AG09319 (cell line): ENCODE data around the gene ING1.
A peak's percentile ranks its signal among the peaks of the same experiment; 100 is the strongest.

Source experiments
- DNase-seq: peaks from one replicate; pipeline ENCODE4 v3.0.0-alpha.2; 2010; ENCODE audit warnings: low read depth; ENCODE audit errors: extremely low read depth
- CTCF ChIP-seq: IDR thresholded peaks from 2 replicates; pipeline ENCODE4 v1.5.1; 2011; ENCODE audit warnings: low read depth, mild to moderate bottlenecking, inconsistent platforms, low read length, moderate library complexity

The ING1 gene

GRCh38 chr13:110712849-110713641, 455 bp upstream of the ING1 start:
- peak; percentile 100 for DNase-seq
- no peak for TF ChIP-seq CTCF

- no peak for DNase-seq
- no peak; the same call in 1 of the 2 replicates for TF ChIP-seq CTCF
These were observed 689 bp downstream of the ING1 start for GRCh38 chr13:110713981-110714796.

- no peak for DNase-seq
- TF ChIP-seq CTCF: no peak
These were observed 1.4 kb downstream of the ING1 start for GRCh38 chr13:110714797-110715394.

GRCh38 chr13:110715395-110716246, 2.1 kb downstream of the ING1 start:
- peak; percentile 26 for TF ChIP-seq CTCF
- peak; percentile 99 for DNase-seq

GRCh38 chr13:110716247-110716515, 2.7 kb downstream of the ING1 start:
- no peak for DNase-seq
- TF ChIP-seq CTCF: no peak

- no peak for TF ChIP-seq CTCF
- DNase-seq: no peak
These were observed 5.7 kb downstream of the ING1 start for GRCh38 chr13:110719036-110719710.
